ENCODE data around the gene CSAG2.

GRCh38 chrX:152735101-152735500 lies 26.0 kb upstream of the CSAG2 start:
- TF ChIP-seq POLR2A (IDR thresholded peaks at IDR 0.05; ENCODE audit: low read length) = no peak
- no peak for TF ChIP-seq GATA1 (IDR thresholded peaks at IDR 0.05; ENCODE audit: low read depth, low read length)
